Stimulated activated CD4-positive, alpha-beta T cell treated with anti-CD3 and anti-CD28 coated beads, Interleukin-2, amount 100 ng/mL, for 4 hours (primary cell): ENCODE results near the gene CELSR1.
"Not testable (repeated sequence)": the region's sequence is repeated elsewhere in the genome, so short reads cannot be mapped to it uniquely, and the experiment has no call there.

ENCODE experiments used
- DNase-seq: peaks from one replicate; pipeline ENCODE4 v3.0.0-alpha.2; 2020; ENCODE audit warnings: low read depth

Gene CELSR1

DNA sequence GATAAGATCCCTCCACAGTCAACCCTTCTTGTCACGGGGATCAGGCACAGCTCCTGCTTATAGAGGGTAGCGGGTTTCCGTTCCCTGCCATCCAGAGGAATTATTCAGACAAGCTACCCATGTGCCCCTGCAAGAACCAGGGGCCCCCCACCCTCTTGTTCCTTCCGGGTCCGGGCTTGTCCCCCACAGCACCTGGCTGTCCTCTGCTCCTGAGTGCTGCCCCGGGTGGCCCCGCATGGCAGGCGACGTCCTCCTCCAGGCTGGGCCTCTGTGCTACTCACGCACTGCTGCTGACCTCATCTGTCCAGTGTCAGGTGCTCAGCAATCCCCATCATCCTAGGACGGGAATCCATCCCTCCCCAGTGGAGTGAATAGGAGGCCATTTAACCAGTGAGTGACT, 24.7 kb downstream of the CELSR1 start:
- DNase-seq, result no peak

DNA sequence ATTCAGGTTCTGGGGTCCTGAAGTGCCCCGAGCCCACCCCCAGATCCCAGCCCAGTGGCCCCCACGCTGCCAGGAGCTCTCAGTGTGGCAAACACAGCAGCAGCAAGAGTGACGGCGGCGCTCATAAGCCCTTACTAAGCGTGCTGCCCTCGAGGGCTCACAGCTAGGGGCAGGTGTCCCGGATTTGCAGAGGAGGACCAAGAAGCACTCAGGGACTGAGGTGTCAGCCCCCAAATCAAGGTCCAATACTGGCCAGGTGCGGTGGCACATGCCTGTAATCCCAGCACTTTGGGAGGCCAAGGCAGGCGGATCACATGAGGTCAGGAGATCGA, 25.4 kb downstream of the CELSR1 start:
- DNase-seq, result no peak

DNA sequence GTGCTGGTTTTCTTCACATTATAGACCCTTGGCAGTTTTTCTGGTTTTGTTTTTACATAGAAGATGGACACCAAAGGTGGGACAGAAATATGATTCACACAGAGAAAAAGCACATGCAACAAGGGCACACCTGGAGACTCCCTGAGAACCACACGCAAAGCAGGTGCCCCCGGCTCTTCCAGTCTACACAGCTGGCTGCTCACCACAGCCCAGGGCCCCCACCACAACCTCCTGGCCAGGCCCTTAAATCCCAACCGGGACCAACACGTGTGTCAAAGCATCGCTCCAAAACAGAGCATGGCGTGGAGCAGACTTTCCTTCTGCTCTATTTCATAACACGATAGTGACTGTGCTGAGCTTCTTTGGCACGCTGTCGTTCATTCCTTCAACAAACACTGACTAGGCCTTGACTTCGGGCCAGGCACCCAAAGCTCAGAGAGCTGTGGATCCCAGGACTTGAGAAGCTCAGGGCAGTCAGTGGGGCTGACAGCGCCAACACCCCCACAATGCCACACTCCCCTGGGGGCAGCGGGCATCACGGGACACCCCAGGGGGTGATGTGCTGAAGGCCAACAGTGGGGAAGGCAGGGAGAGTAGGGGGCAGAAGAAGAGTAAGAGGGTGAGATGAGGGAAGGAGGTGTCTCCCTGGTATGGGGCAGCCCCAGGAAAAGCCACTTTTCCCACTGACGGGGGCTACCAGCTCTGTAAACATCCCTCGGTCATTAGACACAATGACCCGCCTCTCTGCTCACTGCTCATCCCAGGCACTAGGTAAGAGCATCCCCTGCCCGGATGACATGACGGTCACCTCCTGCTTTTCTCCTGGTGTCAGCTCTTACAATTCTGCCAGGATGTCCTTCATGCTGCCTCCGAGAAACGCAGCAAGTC, 26.0 kb downstream of the CELSR1 start:
- no peak for DNase-seq

DNA sequence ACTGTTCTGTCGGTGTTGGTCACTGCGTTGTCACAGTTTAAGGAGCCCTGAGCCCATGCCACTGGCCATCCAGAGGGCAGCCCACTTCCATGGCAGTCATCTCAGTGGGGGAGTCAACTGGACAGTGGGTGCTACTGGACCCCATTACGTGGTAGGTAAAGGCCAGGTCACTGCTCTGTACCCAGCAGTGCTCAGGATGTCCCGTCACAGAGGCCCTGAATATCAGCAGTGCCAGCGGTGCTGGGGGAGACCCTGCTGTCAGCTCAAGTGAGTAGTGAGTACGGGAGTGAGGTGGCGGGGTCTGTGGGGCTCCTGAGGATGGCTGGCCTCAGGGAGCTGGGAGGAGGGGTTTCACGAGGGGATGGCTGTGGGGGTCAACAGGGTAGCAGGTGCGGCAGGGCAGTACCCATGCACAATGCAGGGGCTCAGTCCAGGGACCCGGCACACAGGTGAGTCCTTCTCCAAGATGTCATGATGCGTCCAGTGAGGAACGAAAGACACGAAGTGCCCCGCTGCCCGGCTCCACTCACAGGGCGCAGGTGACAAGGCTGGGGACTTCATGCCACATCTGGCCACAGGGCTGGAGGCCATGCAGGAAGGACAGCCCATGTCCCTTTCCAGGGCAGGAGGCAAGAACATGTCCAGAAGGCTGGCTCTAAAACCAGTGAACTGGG, 27.9 kb downstream of the CELSR1 start:
- DNase-seq, result no peak

DNA sequence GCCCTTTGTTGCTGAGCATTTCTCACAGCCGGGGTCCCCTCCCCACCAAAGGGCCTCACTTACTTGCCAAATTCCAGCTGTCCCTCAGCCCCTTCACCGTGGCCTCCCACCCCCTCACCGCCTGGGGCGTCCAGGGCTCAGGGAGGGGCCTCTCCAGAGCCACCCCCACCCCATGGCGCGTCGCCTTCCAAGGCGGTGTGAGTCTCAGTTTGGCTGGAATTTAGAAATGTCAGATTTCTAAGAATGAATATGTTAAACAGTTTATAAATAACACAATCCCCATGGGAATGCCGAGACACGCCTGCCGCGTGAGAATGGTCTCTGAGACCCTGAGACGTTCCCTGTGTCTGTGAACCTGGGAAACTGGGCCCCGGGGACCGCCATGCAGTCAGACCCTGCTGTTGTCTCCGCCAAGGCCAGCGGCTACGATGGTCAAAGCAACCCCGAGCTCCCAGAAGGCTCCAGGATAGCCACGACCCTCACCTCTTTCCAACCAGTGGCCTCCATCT, 28.9 kb downstream of the CELSR1 start:
- no peak for DNase-seq

DNA sequence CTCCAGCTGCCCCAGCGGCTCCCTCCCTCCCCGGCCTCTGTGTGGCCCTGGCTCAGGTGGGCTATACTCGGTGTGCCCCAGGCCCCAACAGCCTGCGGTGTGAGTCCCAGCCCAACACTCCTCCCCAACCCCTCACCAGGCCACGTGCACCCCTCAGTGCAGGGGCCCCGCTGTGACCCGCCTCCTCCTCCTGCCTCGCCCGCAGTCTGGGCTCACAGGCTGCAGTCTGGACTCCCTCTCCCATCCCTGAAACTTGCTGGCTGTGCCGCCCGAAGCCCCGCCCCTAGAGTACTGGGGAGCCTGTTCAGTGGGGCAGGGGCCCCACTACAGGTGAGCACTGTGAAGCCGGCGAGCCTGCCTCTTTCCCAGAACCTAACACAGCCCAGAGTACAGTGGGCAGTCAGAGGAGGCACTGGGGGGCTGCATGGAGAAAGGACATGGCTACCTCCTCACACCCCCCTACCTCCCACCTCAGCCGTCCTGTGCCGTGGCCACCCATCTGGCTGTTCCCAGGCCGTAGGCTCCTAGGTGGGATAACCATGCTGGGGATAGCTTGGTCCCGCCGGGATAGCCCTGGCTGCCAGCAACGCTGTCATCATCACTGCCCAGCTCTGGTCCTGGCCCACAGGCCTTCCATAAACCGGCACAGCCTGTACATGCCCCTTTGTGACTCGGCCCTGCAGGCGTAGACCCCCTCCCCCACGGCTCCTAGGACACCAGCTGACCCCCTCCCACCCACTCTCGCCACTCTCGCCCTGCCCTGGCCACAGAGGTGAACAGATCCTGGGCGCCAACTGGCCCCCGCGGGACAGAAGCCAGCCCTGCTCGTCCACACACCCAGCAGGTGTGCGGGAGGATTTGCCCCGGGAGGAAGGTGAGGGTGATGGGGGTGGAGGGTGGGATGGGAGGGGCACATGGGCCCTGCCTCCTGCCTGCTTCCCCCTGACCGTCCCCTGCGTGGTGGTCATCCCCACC, 29.7 kb downstream of the CELSR1 start:
- no peak for DNase-seq

DNA sequence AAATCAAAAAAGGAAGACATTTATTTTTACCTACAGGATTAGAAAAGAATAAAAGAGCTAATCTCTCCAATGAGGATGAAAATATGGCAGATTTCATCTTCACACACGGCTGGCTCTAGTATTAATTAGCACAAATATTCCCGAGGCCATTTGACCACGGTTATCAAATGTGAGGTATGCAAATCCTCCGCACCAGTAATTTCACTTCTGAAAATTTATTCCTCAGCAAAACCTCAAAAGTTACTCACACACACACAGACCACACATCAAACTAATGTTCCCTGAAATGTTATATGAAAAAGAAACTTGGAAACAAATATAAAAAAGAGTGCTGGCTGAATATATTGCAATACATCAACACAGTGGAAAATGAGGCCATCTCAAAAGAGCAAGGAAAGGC, 32.8 kb downstream of the CELSR1 start:
- no peak for DNase-seq

DNA sequence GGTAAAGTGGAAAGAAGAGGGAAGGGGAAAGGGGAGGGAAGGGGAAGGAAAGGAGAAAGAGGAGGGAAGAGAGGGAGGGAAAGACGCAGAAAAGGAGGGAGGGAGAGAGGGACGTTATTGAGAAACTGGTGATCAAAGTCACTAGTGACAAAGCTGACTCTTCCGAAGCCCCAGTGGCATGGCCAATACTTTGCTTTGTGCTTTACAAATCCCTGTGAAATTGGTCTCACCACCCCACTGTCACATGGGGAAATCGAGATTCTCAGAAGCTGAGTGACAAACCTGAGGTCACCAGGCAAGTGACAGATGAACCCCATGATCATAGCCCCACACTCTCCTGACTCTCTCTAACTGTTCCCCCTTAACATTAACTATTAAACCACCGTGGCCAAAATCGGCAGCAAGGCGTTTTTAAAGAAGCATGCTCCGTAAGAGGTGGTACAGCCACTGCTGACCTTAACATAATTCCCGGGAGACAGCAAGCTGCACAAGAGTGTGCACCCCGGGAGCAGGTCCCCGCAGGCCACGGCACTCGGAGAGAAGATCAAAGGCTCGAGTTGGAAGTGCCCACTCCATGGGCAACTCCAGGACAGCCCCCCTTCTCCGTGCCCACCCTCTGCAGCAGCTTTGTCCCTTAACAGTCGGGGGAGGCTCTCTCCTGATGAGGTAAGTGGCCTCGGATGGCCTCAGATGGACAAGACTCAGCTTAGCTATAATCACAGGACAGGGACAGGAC, 34.8 kb downstream of the CELSR1 start:
- no peak for DNase-seq

DNA sequence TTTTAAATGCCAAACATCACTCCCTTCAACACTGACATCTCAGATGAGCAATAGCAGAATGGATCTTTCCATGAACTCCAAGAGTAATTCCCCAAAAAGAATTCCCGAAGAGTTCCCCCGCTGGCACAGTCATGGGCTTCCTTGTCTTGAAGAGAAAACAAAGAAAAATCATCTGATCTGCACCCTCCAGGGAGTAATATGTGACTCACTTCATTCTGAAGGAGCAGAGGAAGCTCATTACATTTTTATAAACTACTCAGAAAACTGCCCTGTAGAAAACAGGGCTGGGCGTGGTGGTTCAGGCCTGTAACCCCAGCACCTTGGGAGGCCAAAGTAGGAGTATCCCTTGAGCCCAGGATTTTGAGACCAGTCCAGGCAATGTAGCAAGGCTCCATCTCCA, 35.7 kb downstream of the CELSR1 start:
- no peak for DNase-seq

DNA sequence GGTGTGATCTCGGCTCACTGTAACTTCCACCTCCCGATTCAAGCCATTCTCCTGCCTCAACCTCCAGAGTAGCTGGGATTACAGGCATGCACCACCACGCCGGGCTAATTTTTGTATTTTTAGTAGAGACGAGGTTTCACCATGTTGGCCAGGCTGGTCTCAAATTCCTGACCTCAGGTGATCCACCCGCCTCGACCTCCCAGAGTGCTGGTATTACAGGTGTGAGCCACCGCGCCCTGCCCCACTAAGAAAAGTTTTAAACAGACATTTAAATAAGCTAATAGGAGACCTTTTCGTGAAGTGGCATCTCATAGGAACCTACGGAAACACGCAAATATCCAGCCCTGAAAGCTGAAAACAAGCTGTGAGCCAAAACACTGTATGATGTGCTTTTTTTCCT, 36.2 kb downstream of the CELSR1 start:
- DNase-seq, result not testable (repeated sequence)

DNA sequence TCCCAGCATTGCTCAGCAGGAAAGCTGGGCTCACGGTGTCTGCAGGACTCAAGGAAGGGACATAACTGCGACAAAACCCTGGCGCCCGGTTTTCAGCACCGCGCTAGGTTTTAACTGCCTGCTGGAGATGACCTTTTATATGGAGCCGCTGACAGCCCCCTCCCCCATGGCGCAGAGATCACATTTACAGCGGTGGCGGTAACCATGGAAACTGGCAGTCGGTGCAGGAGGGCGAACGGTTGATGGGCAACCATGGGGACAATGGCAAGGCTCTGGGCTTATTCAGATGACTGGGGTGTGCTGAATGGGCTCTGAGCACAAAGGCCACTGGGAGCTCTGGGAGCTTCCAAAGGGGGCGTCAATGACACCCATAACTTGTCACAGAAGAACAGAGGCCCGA, 37.2 kb downstream of the CELSR1 start:
- no peak for DNase-seq

DNA sequence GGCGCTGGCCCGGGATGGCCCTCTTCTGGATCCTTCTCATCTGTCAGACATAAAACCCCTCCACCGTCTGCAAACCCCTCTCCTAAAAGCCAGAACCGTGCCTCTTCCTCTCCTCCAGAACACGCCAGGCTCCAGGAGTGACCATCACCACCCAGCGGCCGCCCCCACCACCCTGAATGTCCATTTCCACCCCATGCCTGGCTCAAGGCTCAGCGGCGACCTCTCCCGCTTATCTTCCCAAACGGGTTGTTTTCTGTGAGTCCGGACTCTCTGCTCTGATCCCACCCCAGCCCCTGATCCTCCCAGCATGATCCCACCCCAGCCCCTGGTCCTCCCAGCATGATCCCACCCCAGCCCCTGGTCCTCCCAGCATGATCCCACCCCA, 37.6 kb downstream of the CELSR1 start:
- no peak for DNase-seq

DNA sequence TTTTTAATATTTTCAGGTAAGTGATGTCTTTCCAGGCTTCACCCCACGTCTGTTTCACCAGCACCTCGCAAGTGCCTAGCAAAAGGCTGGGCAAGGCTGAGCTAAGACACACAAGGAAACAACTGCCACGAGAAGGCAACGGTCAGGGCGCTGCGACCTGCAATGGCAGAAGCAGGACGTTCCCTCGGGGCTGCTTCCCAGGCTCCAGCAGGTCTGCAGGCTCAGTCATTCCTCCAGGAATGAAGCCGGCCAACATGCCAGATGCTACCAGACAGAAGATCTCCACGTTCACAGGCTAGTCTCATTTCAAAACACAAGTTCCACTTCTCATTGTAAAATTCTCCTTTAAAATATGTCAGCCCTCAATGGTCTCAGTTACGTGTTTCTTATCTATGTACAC, 45.5 kb downstream of the CELSR1 start:
- no peak for DNase-seq

DNA sequence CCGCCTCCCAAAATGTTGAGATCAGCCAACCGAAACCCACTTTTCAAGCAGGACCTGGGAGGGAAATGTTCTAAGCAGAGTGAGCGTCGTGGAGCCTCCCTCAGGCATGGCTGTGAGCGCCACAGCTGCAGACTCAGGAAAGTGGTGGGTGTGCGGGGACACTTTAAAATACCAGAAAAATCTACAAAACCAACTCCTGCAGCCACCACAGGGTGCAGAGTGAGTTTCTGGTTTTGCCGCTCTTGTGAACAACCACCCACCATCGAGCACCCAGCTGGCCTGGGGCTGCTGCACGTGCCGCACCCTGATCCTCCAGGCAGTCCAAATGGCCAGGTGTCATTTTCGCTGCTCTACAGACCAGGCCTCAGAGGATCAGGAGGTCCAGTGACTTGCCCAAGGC, 46.9 kb downstream of the CELSR1 start:
- no peak for DNase-seq

DNA sequence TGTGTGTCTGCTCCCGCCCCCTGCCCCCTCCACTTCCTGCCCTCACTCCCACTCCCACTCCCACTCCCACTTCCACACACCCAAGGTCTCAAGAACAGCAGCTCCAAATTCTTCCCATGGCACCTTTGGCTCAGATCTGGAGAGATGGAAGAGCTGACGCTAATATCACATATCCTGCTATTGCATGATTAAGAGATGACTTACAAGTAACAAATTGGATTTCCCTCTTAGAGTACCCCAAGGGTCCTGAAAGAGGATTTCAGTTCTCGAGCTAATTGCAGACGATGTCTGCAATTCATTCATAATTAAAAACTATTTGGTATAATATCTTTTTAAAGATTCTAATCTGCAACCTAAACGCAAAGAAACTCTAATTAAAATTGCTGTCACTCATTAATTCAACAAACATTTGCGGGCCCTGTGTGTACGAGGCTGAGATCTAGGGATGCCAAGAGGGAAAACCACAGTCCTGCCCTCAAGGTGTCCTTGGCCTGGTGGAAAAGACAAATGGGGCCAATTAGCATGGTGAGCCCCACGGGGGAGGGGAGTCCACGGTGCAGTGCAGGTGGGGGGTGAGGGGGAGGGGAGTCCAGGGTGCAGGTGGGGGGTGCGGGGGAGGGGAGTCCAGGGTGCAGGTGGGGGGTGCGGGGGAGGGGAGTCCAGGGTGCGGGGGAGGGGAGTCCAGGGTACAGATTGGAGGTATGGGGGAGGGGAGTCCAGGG, 50.3 kb downstream of the CELSR1 start:
- no peak for DNase-seq

DNA sequence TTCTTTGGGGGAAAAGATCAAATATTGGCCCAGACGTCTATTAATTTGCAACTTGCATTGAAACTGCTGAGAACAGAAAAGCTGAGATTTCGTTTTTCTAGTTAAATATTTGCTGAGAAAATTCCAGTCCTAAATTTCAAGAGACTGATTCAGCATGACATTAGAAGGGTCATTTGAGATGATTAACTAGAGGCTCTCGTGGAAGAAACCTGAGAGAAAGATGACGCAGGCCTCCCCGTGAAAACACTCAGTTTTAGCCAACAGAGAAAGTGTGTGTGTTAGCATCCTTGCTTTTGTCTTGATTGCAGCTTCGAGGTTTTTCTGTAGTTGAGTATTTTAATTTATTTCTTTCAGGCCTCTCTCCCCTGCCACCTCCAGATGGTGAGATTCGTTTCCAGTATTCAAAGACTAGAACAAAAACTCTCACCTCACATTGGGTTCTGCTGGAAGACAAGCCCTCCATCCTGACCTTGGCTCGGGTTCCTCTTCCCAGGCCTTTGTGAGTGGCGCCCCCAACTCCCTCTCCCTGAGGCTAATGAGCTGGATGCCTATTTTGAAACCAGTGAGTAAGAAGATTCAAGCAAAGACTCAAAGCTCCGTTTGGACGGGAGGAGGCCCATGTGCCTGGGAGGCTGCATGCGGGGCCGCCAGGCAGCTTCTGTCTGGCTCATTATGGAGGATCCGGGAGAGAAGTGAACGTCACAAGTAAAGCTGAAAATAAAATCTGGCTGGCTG, 52.4 kb downstream of the CELSR1 start:
- no peak for DNase-seq

DNA sequence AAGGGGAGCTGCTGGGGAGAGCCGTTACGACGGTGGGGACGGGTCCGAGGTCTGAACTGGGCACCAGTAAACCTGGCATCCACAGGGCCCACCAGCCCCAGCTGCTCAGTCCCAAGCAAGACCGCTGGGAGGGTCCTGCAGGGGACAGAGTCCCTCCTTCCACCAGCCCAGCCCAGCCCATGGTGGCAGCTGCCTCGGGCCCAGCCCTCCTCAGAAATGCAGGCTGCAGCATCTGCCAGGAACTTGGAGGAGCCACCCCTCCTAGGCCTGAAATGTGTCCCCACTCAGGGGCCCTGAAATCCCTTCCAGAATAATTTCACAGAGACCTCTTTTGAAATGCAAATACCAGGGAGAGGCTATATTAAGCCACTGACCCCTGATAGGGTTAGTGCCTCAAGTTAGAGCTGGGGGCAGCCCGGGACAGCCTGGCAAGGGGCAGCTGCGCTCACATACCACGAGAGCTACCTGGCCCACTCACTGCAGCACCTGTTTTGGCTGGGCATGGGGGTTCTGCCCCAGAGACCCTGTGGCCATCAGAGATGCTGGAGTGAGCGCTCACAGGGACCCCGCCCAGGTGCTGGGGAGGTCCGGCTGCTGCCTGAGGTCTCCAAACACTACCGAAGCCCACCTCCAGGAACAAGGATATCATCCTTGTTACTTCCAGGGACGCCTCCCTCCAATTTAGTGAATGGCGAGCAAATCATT, 53.1 kb downstream of the CELSR1 start:
- no peak for DNase-seq

DNA sequence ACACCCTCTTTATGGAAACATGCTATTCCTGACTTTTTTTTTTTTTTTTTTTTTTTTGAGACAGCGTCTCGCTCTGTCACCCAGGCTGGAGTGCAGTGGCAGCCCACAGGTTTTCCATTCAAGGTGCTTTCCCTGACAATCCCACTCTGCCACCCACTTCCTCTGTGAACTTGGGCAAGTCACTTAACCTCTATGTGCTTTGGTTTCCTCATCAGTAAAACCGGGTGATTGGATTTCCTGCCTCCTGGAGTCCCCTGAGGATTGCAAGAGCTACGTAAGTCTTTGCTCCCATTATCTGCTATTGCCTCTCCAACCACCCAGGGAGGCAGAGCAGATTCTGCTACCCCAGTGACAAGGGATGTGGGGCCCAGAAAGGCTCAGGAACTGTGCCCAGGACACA, 54.1 kb downstream of the CELSR1 start:
- no peak for DNase-seq

DNA sequence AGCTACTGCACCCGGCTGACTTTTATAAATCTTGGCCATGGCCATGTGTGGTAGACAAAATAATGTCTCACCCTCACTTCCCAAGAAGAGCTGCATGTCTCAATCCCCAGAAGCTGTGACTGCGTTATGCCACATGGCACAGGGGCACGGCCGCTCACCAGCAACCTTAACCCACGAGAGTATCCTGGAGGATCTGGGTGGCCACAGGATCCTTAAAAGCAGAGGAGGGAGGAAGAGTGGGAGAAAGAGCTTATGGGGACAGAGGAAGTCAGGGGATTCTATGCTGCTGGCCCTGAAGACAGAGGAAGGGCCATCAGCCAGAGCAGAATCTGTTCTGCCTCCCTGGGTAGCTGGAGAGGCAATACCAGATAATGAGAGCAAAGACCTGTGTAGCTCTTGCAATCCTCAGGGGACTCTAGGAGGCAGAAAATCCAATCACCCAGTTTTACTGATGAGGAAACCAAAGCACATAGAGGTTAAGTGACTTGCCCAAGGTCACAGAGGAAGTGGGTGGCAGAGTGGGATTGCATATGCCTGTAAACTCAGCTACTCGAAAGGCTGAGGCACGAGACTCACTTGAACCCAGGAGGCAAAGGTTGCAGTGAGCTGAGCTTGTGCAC, 55.3 kb downstream of the CELSR1 start:
- DNase-seq, result no peak
